Endothelial cell of umbilical vein (primary cell): Measurements from ENCODE around the gene LRG1. TPM values are rescaled to one million over a fixed set of nuclear protein-coding genes. Genes with fewer than 3 reads are reported as not detected.

Source experiments
- BruUV-seq: library from RNA; stranded (reverse); fragments of 400-500 nt; replicated peaks from 2 replicates; lab custom pipeline; 2021; lab: Mats Ljungman, UMichigan
- CTCF ChIA-PET: fragments of 300-600, 350-600 bp; sonication (Branson Sonifier 250); formaldehyde crosslinking; loops from one replicate; lab custom pipeline; 2021; ENCODE audit warnings: antibody characterized with exemption, inconsistent platforms; lab: Charles Lee
- POLR2A ChIA-PET: fragments of 300-600, 350-600 bp; sonication (Branson Sonifier 250); formaldehyde crosslinking; loops from one replicate; lab custom pipeline; 2021; ENCODE audit warnings: antibody characterized with exemption, inconsistent platforms; lab: Charles Lee
- DNase-seq: peaks from one replicate; pipeline ENCODE4 v3.0.0-alpha.2; 2011; ENCODE audit warnings: low read depth, low spot score
- FAIRE-seq: peaks from 2 replicates; lab custom pipeline; 2011; peaks lifted over from hg19 to GRCh38; lab: Jason Lieb, UNC
- H2AFZ ChIP-seq: 2 replicates; pipeline ENCODE4 v1.6.0; 2012; ENCODE audit warnings: low read depth, low read length, control low read depth, inconsistent platforms
- H3K27ac ChIP-seq: 2 replicates; pipeline ENCODE4 v1.5.1; 2011; ENCODE audit warnings: low read depth, mild to moderate bottlenecking, control low read depth, low read length, moderate library complexity; ENCODE audit not compliant: insufficient read depth
- H3K27me3 ChIP-seq, 2 experiments: 2 replicates each; pipeline versions ENCODE4 v1.6.0 to v1.6.1; 2011; ENCODE audit warnings: low read length in 2 of 2, mixed read lengths in 1 of 2; ENCODE audit not compliant: control insufficient read depth in 2 of 2, insufficient read depth in 2 of 2
- H3K36me3 ChIP-seq, 2 experiments: 2 replicates in 1 of 2; 3 replicates in 1 of 2; pipeline ENCODE4 v1.5.1; 2011; ENCODE audit warnings: low read length in 2 of 2, mild to moderate bottlenecking in 1 of 2, moderate library complexity in 1 of 2; ENCODE audit not compliant: control insufficient read depth in 2 of 2, insufficient read depth in 2 of 2; ENCODE audit errors: extremely low read depth in 1 of 2
- H3K4me1 ChIP-seq: 3 replicates; pipeline ENCODE4 v1.5.1; 2011; ENCODE audit warnings: mild to moderate bottlenecking, low read length; ENCODE audit not compliant: control insufficient read depth, insufficient read depth; ENCODE audit errors: extremely low read depth
- H3K4me2 ChIP-seq: 2 replicates; pipeline ENCODE4 v1.6.1; 2011; ENCODE audit warnings: low read length, control low read depth, mixed read lengths; ENCODE audit not compliant: insufficient read depth
- H3K4me3 ChIP-seq, 3 experiments: fragments of 200-600 bp in 1 of 3; sonication (generic), shearing (Covaris generic) in 1 of 3; replicated peaks in 1 of 3; 2 replicates each; pipeline ENCODE4 v1.5.1; 2011 to 2016; ENCODE audit warnings: control low read depth in 3 of 3, low read length in 3 of 3, mild to moderate bottlenecking in 2 of 3, inconsistent platforms in 1 of 3, low read depth in 1 of 3, moderate library complexity in 1 of 3; ENCODE audit not compliant: insufficient read depth in 1 of 3
- H3K79me2 ChIP-seq: 2 replicates; pipeline ENCODE4 v1.6.0; 2012; ENCODE audit warnings: low read length, inconsistent platforms; ENCODE audit not compliant: control insufficient read depth, insufficient read depth
- H3K9ac ChIP-seq: replicated peaks from 2 replicates; pipeline ENCODE3; 2011; ENCODE audit warnings: low read length, control low read depth; ENCODE audit not compliant: insufficient read depth; ENCODE audit errors: extremely low read depth
- H3K9me1 ChIP-seq: replicated peaks from 3 replicates; pipeline ENCODE4 v1.6.0; 2011; ENCODE audit warnings: mild to moderate bottlenecking, low read length; ENCODE audit not compliant: control insufficient read depth, insufficient read depth; ENCODE audit errors: extremely low read depth
- H3K9me3 ChIP-seq: replicated peaks from 2 replicates; pipeline ENCODE4 v1.5.1; 2012; ENCODE audit warnings: low read length, inconsistent platforms; ENCODE audit not compliant: control insufficient read depth, insufficient read depth
- H4K20me1 ChIP-seq: replicated peaks from 2 replicates; pipeline ENCODE3; 2011; ENCODE audit warnings: mild to moderate bottlenecking, low read length; ENCODE audit not compliant: control insufficient read depth, insufficient read depth; ENCODE audit errors: extremely low read depth
- CTCF ChIP-seq, 2 donors: IDR thresholded peaks; 1 replicate in 1 of 2; 2 replicates in 1 of 2; pipeline ENCODE4 v1.5.1; 2011; ENCODE audit warnings: low read length in 2 of 2, mild to moderate bottlenecking in 2 of 2, moderate library complexity in 2 of 2, control low read depth in 1 of 2, inconsistent platforms in 1 of 2, low read depth in 1 of 2; ENCODE audit not compliant: insufficient read depth in 1 of 2; ENCODE audit errors: extremely low read depth in 1 of 2
- EZH2 ChIP-seq: IDR thresholded peaks from 2 replicates; pipeline ENCODE4 v1.6.1; 2012; ENCODE audit warnings: borderline replicate concordance, low read depth, mild to moderate bottlenecking, moderate library complexity, low read length, inconsistent platforms; ENCODE audit not compliant: severe bottlenecking
- FOS ChIP-seq: IDR thresholded peaks from 2 replicates; pipeline ENCODE4 v1.6.1; 2011; ENCODE audit warnings: mild to moderate bottlenecking, low read length, moderate library complexity, borderline replicate concordance; ENCODE audit not compliant: insufficient read depth
- GATA2 ChIP-seq: IDR thresholded peaks from 2 replicates; pipeline ENCODE4 v1.7.0; 2011; ENCODE audit warnings: low read depth, mild to moderate bottlenecking, moderate library complexity, mixed read lengths, low read length; ENCODE audit not compliant: insufficient read length, insufficient read depth
- JUN ChIP-seq: IDR thresholded peaks from 2 replicates; pipeline ENCODE4 v1.6.1; 2011; ENCODE audit warnings: borderline replicate concordance, low read depth; ENCODE audit not compliant: insufficient read length, insufficient read depth
- MAX ChIP-seq: IDR thresholded peaks from 2 replicates; pipeline ENCODE4 v1.6.1; 2011; ENCODE audit not compliant: insufficient read depth, insufficient read length
- MYC ChIP-seq: IDR thresholded peaks from one replicate; pipeline ENCODE4 v1.6.1; 2011; ENCODE audit warnings: mild to moderate bottlenecking, low read depth, low read length
- POLR2A ChIP-seq: IDR thresholded peaks from 2 replicates; pipeline ENCODE4 v1.6.1; 2012; ENCODE audit warnings: low read depth, mild to moderate bottlenecking, control low read depth, low read length
- POLR2AphosphoS5 ChIP-seq: IDR thresholded peaks from 2 replicates; pipeline ENCODE4 v1.6.1; 2012; ENCODE audit warnings: low read depth, mild to moderate bottlenecking, control low read depth, low read length, moderate library complexity; ENCODE audit not compliant: insufficient read depth
- dilution Hi-C: fragments of 300-500 bp; cut with MboI; formaldehyde crosslinking; loops from one replicate; pipeline ENCODE4 v1.15.0; 2019; ENCODE audit warnings: low sequenced_read_pairs; ENCODE audit not compliant: extremely low pct_ligation_motif_present
- intact Hi-C: fragments of 100-400 bp; cut with micrococcal nuclease; formaldehyde crosslinking; loops from one replicate; pipeline ENCODE4 v1.10.0; 2022
- polyA plus RNA-seq, 4 experiments: library from polyadenylated mRNA; depleted of rRNA in 3 of 4; stranded (reverse) in 3 of 4; unstranded in 1 of 4; fragments of >200 nt; gene quantifications; 2 replicates each; pipeline versions ENCODE4 v1.2.1 to v1.2.3, GENCODE V29; 2011 to 2012; ENCODE audit warnings: missing spikeins in 1 of 4
- total RNA-seq: library from RNA; stranded (reverse); gene quantifications from 2 replicates; pipeline ENCODE4 v1.2.3, GENCODE V29; 2021

LRG1 gene
- total and polyA plus RNA-seq, 2 donors (not counting 3 experiments of a cell fraction or from before 2014, with no cell fraction given) = 0.21 to 0.31 TPM

- no TSS peak for BruUV-seq
- Histone ChIP-seq H3K9me1 (no peaks in the 10 kb centered on the region), H3K36me3 (peaks cover 5 to 42% of the 10 kb centered on the region in 2 experiments), H3K4me2 (no peak overlapping the region), H3K4me1 (peaks cover under 1% of the 10 kb centered on the region), H3K4me3 (no peak overlapping the region), H3K27ac (no peak overlapping the region), H3K27me3 (no peaks in the 10 kb centered on the region), H2AFZ (no peak overlapping the region), H4K20me1 (no peaks in the 10 kb centered on the region), H3K9ac (no peak overlapping the region), H3K9me3 (no peaks in the 10 kb centered on the region), H3K79me2 (no peaks in the 10 kb centered on the region)
- dilution Hi-C loops (no loop called here), intact Hi-C loops (no loop called here)
- ChIA-PET POLR2A (no interaction called here), CTCF (interaction anchor here (0.8 to 3.1 kb wide), 3 partner anchors 22 to 24 kb away, joined by 3 to 10 read pairs (median 4); no protein-coding TSS in a partner anchor)
- TF ChIP-seq POLR2AphosphoS5 (no peak), JUN (no peak)
- FAIRE-seq = no peak
- DNase-seq = no peak
Measured at GRCh38 chr19:4500841-4501591, 38.8 kb downstream of the LRG1 start.

GRCh38 chr19:4499855-4500254, 40.0 kb downstream of the LRG1 start:
- CTCF ChIA-PET = interaction anchor here (1.1 to 3.1 kb wide), 2 partner anchors 24 to 25 kb away, joined by 5 to 10 read pairs; no protein-coding TSS in a partner anchor
- Histone ChIP-seq H3K9me3 (no peaks in the 10 kb centered on the region), H3K9ac (no peak overlapping the region), H3K79me2 (no peaks in the 10 kb centered on the region), H3K27me3 (no peaks in the 10 kb centered on the region), H3K4me1 (no peaks in the 10 kb centered on the region), H3K27ac (no peak overlapping the region), H3K36me3 (peaks cover 4 to 43% of the 10 kb centered on the region in 2 experiments), H3K4me3 (no peak overlapping the region), H3K4me2 (no peak overlapping the region), H2AFZ (no peak overlapping the region), H4K20me1 (no peaks in the 10 kb centered on the region), H3K9me1 (no peaks in the 10 kb centered on the region)
- intact Hi-C loops = no loop called here
- BruUV-seq = no TSS peak
- TF ChIP-seq CTCF (IDR thresholded peaks at IDR 0.05; ENCODE audit: extremely low read depth in 1 of 2, insufficient read depth in 1 of 2, low read depth in 1 of 2, low read length in 2 of 2) (no peak), POLR2A (no peak), POLR2AphosphoS5 (no peak), FOS (no peak), JUN (no peak), MAX (no peak), EZH2 (no peak), MYC (no peak), GATA2 (no peak)
- POLR2A ChIA-PET = no interaction called here
- FAIRE-seq (no peak), DNase-seq (no peak)
- dilution Hi-C loops = no loop called here
